Hepatic stellate cell (primary cell): ENCODE results near the gene WDR18.

Source experiments
- DNase-seq: peaks from one replicate; pipeline ENCODE4 v3.0.0; 2011; ENCODE audit warnings: low spot score

The WDR18 gene

GRCh38 chr19:964761-965694 lies 19.1 kb upstream of the WDR18 start:
- no peak for DNase-seq

- no peak for DNase-seq
Measured at GRCh38 chr19:966485-967088, 17.6 kb upstream of the WDR18 start.

GRCh38 chr19:970695-971094 lies 13.4 kb upstream of the WDR18 start:
- DNase-seq: no peak

- no peak for DNase-seq
Measured at GRCh38 chr19:971795-972194, 12.3 kb upstream of the WDR18 start.

GRCh38 chr19:972281-972680 lies 11.9 kb upstream of the WDR18 start:
- DNase-seq: no peak

GRCh38 chr19:973726-974563 lies 10.2 kb upstream of the WDR18 start:
- DNase-seq: no peak

- no peak for DNase-seq
Measured at GRCh38 chr19:974564-975257, 9.4 kb upstream of the WDR18 start.

- DNase-seq: no peak
Measured at GRCh38 chr19:976476-976875, 7.7 kb upstream of the WDR18 start.

GRCh38 chr19:977058-977464 lies 7.1 kb upstream of the WDR18 start:
- DNase-seq: no peak

- DNase-seq: no peak
Measured at GRCh38 chr19:979318-979741, 4.8 kb upstream of the WDR18 start.

- no peak for DNase-seq
Measured at GRCh38 chr19:980133-980998, 3.8 kb upstream of the WDR18 start.

- DNase-seq: peak; percentile 95
Measured at GRCh38 chr19:982567-983170, 1.5 kb upstream of the WDR18 start.

- DNase-seq: no peak
Measured at GRCh38 chr19:986083-986482, 1.9 kb downstream of the WDR18 start.

GRCh38 chr19:988081-988480 lies 3.9 kb downstream of the WDR18 start:
- DNase-seq: no peak

- DNase-seq: no peak
Measured at GRCh38 chr19:988510-988909, 4.4 kb downstream of the WDR18 start.

- DNase-seq: no peak
Measured at GRCh38 chr19:989381-990081, 5.4 kb downstream of the WDR18 start.

GRCh38 chr19:990119-990571 lies 6.0 kb downstream of the WDR18 start:
- no peak for DNase-seq

- no peak for DNase-seq
Measured at GRCh38 chr19:990746-991145, 6.6 kb downstream of the WDR18 start.

- DNase-seq: no peak
Measured at GRCh38 chr19:991174-991931, 7.2 kb downstream of the WDR18 start.
